NB4 (cell line): ENCODE measurements around the gene MAPK6.

Experiments
- DNase-seq: peaks from one replicate; pipeline ENCODE4 v3.0.0; 2010; ENCODE audit warnings: low read depth
- H3K4me3 ChIP-seq: one replicate; pipeline ENCODE4 v1.5.1; 2011; ENCODE audit warnings: mild to moderate bottlenecking, low read depth, low read length, moderate library complexity
- CTCF ChIP-seq: IDR thresholded peaks from one replicate; pipeline ENCODE4 v1.5.1; 2012; ENCODE audit warnings: low read depth, low read length
- MAX ChIP-seq: IDR thresholded peaks from 2 replicates; pipeline ENCODE4 v1.6.1; 2011; ENCODE audit warnings: low read depth, low read length
- MYC ChIP-seq: IDR thresholded peaks from 2 replicates; pipeline ENCODE4 v1.6.1; 2011; ENCODE audit warnings: low read depth, low read length
- POLR2A ChIP-seq: IDR thresholded peaks from 2 replicates; pipeline ENCODE4 v1.6.1; 2011; ENCODE audit warnings: mild to moderate bottlenecking; ENCODE audit not compliant: insufficient read length; ENCODE audit errors: extremely low read depth

MAPK6 gene

DNA sequence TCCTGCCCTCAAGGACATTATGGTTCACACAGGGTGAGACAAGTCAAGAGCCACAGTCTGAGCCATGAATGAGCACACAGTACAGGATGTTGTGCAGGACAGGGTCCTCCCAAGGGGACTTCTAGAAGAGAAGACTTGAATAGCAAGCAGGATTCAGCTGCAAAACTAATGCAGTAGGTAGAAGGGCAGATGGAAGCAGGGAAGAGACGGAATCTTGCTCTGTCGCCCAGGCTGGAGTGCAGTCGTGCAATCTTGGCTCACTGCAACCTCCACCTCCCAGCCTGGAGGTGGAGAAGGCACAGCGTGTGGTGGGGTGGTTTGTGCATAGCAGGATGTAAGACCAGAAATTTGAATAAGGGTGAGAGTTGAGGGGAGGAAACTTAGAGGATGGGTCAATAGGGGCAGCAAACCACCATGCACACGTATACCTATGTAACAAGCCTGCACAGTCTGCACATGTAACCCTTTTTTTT lies 85.5 kb downstream of the MAPK6 start:
- no peak for TF ChIP-seq MYC
- TF ChIP-seq POLR2A: no peak
- TF ChIP-seq MAX: no peak
- TF ChIP-seq CTCF: no peak
- peak; percentile 58 for DNase-seq
- H3K4me3 ChIP-seq: no peak overlapping the region

DNA sequence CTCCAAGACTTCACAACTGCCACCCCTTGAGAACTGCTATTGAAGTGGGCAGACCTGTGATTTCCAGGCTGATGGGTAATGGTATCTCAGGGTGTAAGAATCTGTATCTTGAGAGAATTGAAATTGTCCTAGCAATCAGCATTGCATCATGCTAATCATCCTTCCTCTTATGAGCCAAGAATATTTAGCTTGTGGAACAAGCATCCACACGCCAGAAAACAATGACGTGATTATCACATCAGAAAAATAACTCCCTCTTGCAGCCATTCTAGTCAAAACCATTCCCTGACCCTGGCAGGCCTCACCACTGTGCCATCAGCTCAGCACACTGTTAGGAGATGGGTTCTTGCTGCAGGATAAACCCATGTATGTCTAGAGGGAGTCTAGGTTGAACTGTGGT lies 86.8 kb downstream of the MAPK6 start:
- no peak for DNase-seq
- no peak overlapping the region for H3K4me3 ChIP-seq
- TF ChIP-seq CTCF: no peak
- TF ChIP-seq MAX: no peak
- TF ChIP-seq POLR2A: no peak
- TF ChIP-seq MYC: no peak

DNA sequence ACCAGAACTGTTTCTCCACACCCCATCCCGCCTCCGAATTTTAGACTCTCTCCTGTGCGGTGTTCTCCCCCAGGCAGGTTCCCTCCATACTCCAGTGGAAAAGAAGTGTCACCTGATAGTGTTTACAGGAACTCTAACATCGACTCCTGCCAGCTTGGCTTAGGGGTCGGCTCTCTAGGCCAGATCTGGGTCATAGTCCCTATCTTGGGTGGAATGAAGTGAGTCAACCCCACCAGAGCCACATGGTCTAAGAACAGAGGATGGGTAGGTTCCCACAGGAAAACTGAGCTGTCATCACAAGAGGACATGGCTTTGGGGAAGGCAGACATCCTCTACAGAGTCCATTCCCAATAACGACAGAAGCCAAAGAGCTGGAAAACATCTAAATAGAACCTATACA lies 87.6 kb downstream of the MAPK6 start:
- no peak for TF ChIP-seq MYC
- no peak for TF ChIP-seq MAX
- TF ChIP-seq POLR2A: no peak
- TF ChIP-seq CTCF: no peak
- DNase-seq: no peak
- H3K4me3 ChIP-seq: no peak overlapping the region

GRCh38 chr15:52107238-52107637 lies 88.2 kb downstream of the MAPK6 start:
- H3K4me3 ChIP-seq: no peak overlapping the region
- TF ChIP-seq CTCF (no peak), POLR2A (no peak), MAX (no peak), MYC (no peak)
- no peak for DNase-seq

DNA sequence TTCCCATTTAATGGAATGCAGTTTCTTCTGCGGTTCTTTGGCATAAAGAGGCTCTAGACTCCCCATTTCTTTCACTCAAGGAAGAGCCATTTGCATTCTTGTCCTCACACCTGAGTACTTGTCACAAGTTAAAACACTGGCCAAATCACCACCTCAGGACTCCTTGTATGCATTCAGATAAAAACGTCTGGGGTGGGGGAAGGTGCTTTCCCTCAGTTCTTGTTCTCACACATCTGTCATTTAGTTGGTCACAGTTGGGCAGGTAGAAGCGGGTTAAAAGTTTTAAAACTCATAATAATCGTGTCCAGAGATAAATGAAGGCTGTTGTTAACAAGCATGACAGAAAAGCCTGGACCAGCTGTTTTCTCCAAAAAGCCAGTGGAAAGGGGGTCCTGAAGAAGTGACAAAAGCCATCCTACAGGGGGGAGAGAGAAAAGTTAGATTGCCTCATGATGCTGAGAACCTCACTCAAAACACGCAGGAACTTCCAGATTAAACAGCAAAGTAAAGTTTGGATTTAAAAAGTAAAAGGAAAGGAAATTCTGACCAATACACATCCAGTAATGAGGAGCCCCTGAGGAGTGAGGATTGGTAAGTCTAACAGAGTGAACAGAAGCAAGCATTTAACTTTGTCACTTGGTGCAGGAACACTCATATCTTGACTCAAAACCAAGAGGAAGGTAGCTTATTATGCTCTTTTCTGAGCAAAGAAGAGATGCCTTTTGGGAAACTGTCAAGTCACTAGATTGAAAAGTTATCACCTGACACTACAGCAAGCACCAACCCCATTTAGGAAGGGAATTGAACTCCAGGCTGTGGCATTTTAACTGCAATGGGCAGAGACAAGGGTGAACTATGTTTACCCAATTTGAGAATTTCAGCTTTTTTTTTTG lies 90.8 kb downstream of the MAPK6 start:
- H3K4me3 ChIP-seq: peak overlapping the region; percentile 68
- no peak for TF ChIP-seq MYC
- TF ChIP-seq CTCF: no peak
- TF ChIP-seq POLR2A: no peak
- TF ChIP-seq MAX: no peak
- no peak for DNase-seq
